ENCODE measurements around the gene ANKLE2. TPM values are rescaled to one million over a fixed set of nuclear protein-coding genes. Genes with fewer than 3 reads are reported as not detected.
A peak's percentile ranks its signal among the peaks of the same experiment; 100 is the strongest.

Gene ANKLE2
- total and polyA plus RNA-seq, 10 of the 15 experiments (the other 5 are each of a cell fraction or from before 2014, with no cell fraction given) = 4.3 to 89.4 (median 53.0) TPM

GRCh38 chr12:132761921-132762583 is 420 bp upstream of the ANKLE2 start (continued):
- TF ChIP-seq ZBED1 (IDR thresholded peaks at IDR 0.05; ENCODE audit: borderline replicate concordance) (no peak), SRF (IDR thresholded peaks at IDR 0.05; ENCODE audit: low read depth in 2 of 2, low read length in 2 of 2) (0 out of 4 replicates have a peak, but pooled peaks of 1 of the 2 experiments have one; percentile 0), POU2F2 (IDR thresholded peaks at IDR 0.05; ENCODE audit: borderline replicate concordance, low read depth, low read length) (peak; percentile 80; the same call in 2 of the 3 replicates), FOXK2 (IDR thresholded peaks at IDR 0.05) (no peak), PAX5 (IDR thresholded peaks at IDR 0.05; ENCODE audit: borderline replicate concordance, low read depth, low read length) (peak; percentile 18; the same call in 1 of the 2 replicates), GATAD2B (conservative IDR thresholded peaks at IDR 0.05; ENCODE audit: low read depth) (no peak; the same call in none of the 2 replicates), ZNF274 (IDR thresholded peaks at IDR 0.05; ENCODE audit: insufficient read depth, insufficient read length) (no peak), SIX5 (IDR thresholded peaks at IDR 0.05; ENCODE audit: low read depth, low read length, severe bottlenecking) (no peak), IRF4 (IDR thresholded peaks at IDR 0.05; ENCODE audit: low read depth, low read length) (no peak), PML (IDR thresholded peaks at IDR 0.05; ENCODE audit: low read length) (peak; percentile 55; the same call in 1 of the 2 replicates), FOS (IDR thresholded peaks at IDR 0.05; ENCODE audit: borderline replicate concordance, extremely low read depth, insufficient read length) (no peak), RUNX3 (IDR thresholded peaks at IDR 0.05; ENCODE audit: low read length) (peak; percentile 58; the same call in 1 of the 2 replicates), BHLHE40 (IDR thresholded peaks at IDR 0.05; ENCODE audit: borderline replicate concordance in 1 of 2, low read depth in 2 of 2, low read length in 1 of 2) (peak; percentile 21 to 41; a peak in 3 of 4 replicates), SMAD5 (IDR thresholded peaks at IDR 0.05; ENCODE audit: low read depth) (no peak), MEF2A (IDR thresholded peaks at IDR 0.05; ENCODE audit: insufficient read depth, low read depth, low read length) (no peak), CHD1 (IDR thresholded peaks at IDR 0.05; ENCODE audit: low read depth, low read length) (no peak), PKNOX1 (IDR thresholded peaks at IDR 0.05) (no peak), RCOR1 (conservative IDR thresholded peaks at IDR 0.05; ENCODE audit: low read depth, low read length) (no peak), MEF2B (IDR thresholded peaks at IDR 0.05; ENCODE audit: partially characterized antibody, poor library complexity, severe bottlenecking) (no peak), FOXM1 (IDR thresholded peaks at IDR 0.05; ENCODE audit: low read depth, low read length) (no peak), MYC (IDR thresholded peaks at IDR 0.05; ENCODE audit: insufficient read depth, insufficient read length, insufficient replicate concordance, low read length, severe bottlenecking) (no peak), RELB (IDR thresholded peaks at IDR 0.05; ENCODE audit: low read depth) (no peak), CHD4 (IDR thresholded peaks at IDR 0.05) (no peak), SP1 (IDR thresholded peaks at IDR 0.05; ENCODE audit: low read depth, low read length) (no peak), KAT2A (conservative IDR thresholded peaks at IDR 0.05; ENCODE audit: control insufficient read depth, low read depth, low read length) (no peak)
- TF ChIP-seq, protein P1, sequence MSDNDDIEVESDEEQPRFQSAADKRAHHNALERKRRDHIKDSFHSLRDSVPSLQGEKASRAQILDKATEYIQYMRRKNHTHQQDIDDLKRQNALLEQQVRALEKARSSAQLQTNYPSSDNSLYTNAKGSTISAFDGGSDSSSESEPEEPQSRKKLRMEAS (IDR thresholded peaks at IDR 0.05; ENCODE audit: low read depth, low read length) = no peak
- TF ChIP-seq, protein P2, sequence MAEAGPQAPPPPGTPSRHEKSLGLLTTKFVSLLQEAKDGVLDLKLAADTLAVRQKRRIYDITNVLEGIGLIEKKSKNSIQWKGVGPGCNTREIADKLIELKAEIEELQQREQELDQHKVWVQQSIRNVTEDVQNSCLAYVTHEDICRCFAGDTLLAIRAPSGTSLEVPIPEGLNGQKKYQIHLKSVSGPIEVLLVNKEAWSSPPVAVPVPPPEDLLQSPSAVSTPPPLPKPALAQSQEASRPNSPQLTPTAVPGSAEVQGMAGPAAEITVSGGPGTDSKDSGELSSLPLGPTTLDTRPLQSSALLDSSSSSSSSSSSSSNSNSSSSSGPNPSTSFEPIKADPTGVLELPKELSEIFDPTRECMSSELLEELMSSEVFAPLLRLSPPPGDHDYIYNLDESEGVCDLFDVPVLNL (IDR thresholded peaks at IDR 0.05; ENCODE audit: low read depth, low read length) = no peak
